ENCODE measurements around the gene TMEM270.
A peak's percentile ranks its signal among the peaks of the same experiment; 100 is the strongest.
"Not testable (repeated sequence)": the region's sequence is repeated elsewhere in the genome, so short reads cannot be mapped to it uniquely, and the experiment has no call there.

Gene TMEM270

GRCh38 chr7:73832806-73833205 is 28.2 kb upstream of the TMEM270 start:
- no peak for DNase-seq

- no peak for DNase-seq
Observed at GRCh38 chr7:73833251-73833919, 27.6 kb upstream of the TMEM270 start.

- DNase-seq = no peak
Observed at GRCh38 chr7:73834626-73835191, 26.2 kb upstream of the TMEM270 start.

- not testable (repeated sequence) for DNase-seq
Observed at GRCh38 chr7:73837167-73837566, 23.8 kb upstream of the TMEM270 start.

- DNase-seq = no peak
Observed at GRCh38 chr7:73838642-73839041, 22.3 kb upstream of the TMEM270 start.

GRCh38 chr7:73839290-73839689 is 21.7 kb upstream of the TMEM270 start:
- DNase-seq = no peak

GRCh38 chr7:73839743-73840714 is 20.9 kb upstream of the TMEM270 start:
- DNase-seq = no peak

GRCh38 chr7:73840715-73841379 is 20.1 kb upstream of the TMEM270 start:
- DNase-seq = no peak

- DNase-seq = no peak
Observed at GRCh38 chr7:73841689-73842066, 19.3 kb upstream of the TMEM270 start.

GRCh38 chr7:73842067-73842976 is 18.6 kb upstream of the TMEM270 start, which contains the start of gene METTL27:
Gene METTL27, minus strand, starts transcription at chr7:73842516. Its CDS starts 376 bp downstream, at chr7:73842140.
- peak; percentile 79 to 89 (median 85) for DNase-seq

GRCh38 chr7:73844131-73844547 is 16.8 kb upstream of the TMEM270 start:
- DNase-seq = no peak

- DNase-seq = no peak
Observed at GRCh38 chr7:73844848-73845460, 16.0 kb upstream of the TMEM270 start.

GRCh38 chr7:73845701-73846195 is 15.2 kb upstream of the TMEM270 start:
- not testable (repeated sequence) for DNase-seq

GRCh38 chr7:73847941-73848723 is 12.8 kb upstream of the TMEM270 start:
- DNase-seq = no peak

GRCh38 chr7:73850781-73851207 is 10.2 kb upstream of the TMEM270 start:
- no peak for DNase-seq

- peak in 1 of 5 donors; percentile 64 for DNase-seq
Observed at GRCh38 chr7:73851410-73852338, 9.3 kb upstream of the TMEM270 start.

- DNase-seq = no peak
Observed at GRCh38 chr7:73852500-73852899, 8.5 kb upstream of the TMEM270 start.

- DNase-seq = no peak
Observed at GRCh38 chr7:73856941-73857340, 4.0 kb upstream of the TMEM270 start.

- no peak for DNase-seq
Observed at GRCh38 chr7:73858807-73859206, 2.2 kb upstream of the TMEM270 start.

Measured in T-helper 1 cell (primary cell).